HG03108 (cell line): ENCODE data around the gene PTPRB.

ENCODE experiments used
- ATAC-seq: cut with Tn5 transposase; IDR thresholded peaks from one replicate; pipeline ENCODE4 v1.9.1; 2021; ENCODE audit warnings: moderate library complexity; ENCODE audit not compliant: unreplicated experiment

Gene PTPRB

GRCh38 chr12:70637303-70638085 lies at the start of gene PTPRB:
TSS of gene PTPRB (minus strand) at chr12:70637429. CDS start at chr12:70637395, 34 bp downstream.
- ATAC-seq, result no peak

- no peak for ATAC-seq
These were observed 49.7 kb upstream of the PTPRB start for GRCh38 chr12:70686907-70687306.

GRCh38 chr12:70686299-70686698 lies 49.1 kb upstream of the PTPRB start:
- ATAC-seq, result no peak

- ATAC-seq, result no peak
These were observed 46.7 kb upstream of the PTPRB start for GRCh38 chr12:70683976-70684375.

GRCh38 chr12:70671698-70672097 lies 34.5 kb upstream of the PTPRB start:
- no peak for ATAC-seq

- no peak for ATAC-seq
These were observed 33.7 kb upstream of the PTPRB start for GRCh38 chr12:70670948-70671347.

GRCh38 chr12:70667253-70667652 lies 30.0 kb upstream of the PTPRB start:
- no peak for ATAC-seq

- no peak for ATAC-seq
These were observed 29.1 kb upstream of the PTPRB start for GRCh38 chr12:70666364-70666763.

GRCh38 chr12:70664465-70664881 lies 27.2 kb upstream of the PTPRB start:
- ATAC-seq, result no peak

GRCh38 chr12:70663838-70664237 lies 26.6 kb upstream of the PTPRB start:
- no peak for ATAC-seq

- ATAC-seq, result no peak
These were observed 24.4 kb upstream of the PTPRB start for GRCh38 chr12:70661466-70662161.

- no peak for ATAC-seq
These were observed 23.5 kb upstream of the PTPRB start for GRCh38 chr12:70660620-70661219.

GRCh38 chr12:70660002-70660604 lies 22.9 kb upstream of the PTPRB start:
- ATAC-seq, result no peak

- ATAC-seq, result no peak
These were observed 21.9 kb upstream of the PTPRB start for GRCh38 chr12:70659077-70659606.

- ATAC-seq, result no peak
These were observed 20.5 kb upstream of the PTPRB start for GRCh38 chr12:70657616-70658286.

GRCh38 chr12:70652451-70652850 lies 15.2 kb upstream of the PTPRB start:
- no peak for ATAC-seq

GRCh38 chr12:70648831-70649230 lies 11.6 kb upstream of the PTPRB start:
- ATAC-seq, result no peak

- no peak for ATAC-seq
These were observed 11.0 kb upstream of the PTPRB start for GRCh38 chr12:70648191-70648590.

GRCh38 chr12:70646850-70647249 lies 9.6 kb upstream of the PTPRB start:
- ATAC-seq, result no peak

- ATAC-seq, result peak; percentile 61
These were observed 8.5 kb upstream of the PTPRB start for GRCh38 chr12:70645494-70646317.
